GM12873 (cell line): ENCODE results near the gene RBM44.

Experiments
- CTCF ChIP-seq: IDR thresholded peaks from 2 replicates; pipeline ENCODE4 v1.5.1; 2012; ENCODE audit warnings: low read depth, mild to moderate bottlenecking, moderate library complexity, low read length, control low read depth; ENCODE audit not compliant: insufficient read depth; ENCODE audit errors: missing control alignments

RBM44 gene

DNA sequence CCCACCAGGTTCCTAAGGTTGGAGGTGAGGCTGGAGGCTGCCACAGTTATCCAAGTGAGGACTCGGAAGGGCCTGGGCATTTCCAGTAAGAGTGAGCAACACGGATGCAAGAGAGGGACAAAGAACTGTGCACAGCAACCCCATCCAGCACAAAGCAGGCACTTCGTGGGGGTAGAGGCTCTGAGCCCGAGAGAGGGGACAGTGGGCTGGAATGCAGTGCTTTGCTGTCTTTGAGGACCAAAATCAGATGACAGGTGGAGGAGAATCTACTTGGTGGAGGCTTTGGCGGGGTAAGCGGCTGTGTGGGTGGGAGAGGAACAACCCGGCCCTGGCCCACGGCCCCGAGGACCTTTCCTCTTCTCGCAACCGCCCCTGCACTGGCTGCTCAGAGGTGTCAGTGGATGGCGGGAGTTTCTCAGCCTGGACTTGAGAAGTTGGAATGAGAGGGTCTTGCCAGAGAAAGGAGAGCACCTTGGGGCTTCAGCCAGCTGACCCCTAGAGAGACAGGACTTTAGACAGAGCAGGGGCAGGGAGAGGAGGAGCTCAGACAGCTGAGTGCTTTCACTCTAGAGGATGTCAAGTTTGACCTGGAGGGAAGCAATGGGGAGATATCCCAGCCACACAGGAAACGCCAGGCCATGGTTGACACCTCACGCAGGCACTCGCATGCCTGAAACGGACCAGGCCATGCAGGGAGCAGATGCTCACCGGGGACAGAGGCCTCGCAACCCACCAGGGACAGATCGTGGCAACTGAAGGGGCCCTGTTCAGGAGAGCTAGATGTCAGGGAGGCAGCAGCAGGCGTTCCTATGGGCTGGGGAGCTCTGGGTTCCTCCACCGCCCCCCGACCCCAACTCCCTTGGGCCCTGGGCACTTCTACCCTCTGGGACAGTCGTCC, 72.4 kb downstream of the RBM44 start:
- no peak for TF ChIP-seq CTCF

DNA sequence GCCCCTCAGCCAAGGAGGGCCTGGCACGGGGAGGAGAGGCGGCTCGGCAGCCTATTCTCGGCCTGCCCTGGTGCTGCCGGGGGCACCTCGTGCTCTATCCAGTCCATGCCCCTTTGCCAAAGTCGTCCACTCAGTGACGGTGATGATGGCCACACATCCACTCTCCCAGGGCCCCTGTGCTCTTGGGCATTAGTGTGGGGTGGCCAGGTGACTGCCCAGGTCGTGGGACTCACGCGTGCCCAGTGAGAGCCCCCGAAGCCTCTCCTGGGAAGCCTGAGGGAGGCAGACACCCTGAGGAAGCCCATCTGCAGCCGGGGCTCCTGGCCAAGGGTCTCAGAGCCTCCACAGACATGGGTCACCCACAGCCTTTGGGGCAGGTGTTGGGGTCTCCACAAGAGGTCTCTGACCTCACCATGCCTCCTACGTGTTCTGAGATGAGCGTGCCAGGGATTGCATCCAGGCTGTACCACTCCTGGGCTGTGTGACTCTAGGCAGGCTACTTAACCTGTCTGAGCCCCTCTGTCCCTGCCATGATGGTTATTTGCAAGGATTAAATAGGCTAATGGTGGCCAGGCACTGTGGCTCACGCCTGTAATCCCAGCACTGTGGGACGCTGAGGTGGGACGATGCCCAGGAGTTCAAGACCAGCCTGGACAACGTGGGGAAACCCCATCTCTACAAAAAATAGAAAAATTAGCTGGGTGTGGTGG, 73.8 kb downstream of the RBM44 start:
- no peak for TF ChIP-seq CTCF

GRCh38 chr2:237873421-237873831, 74.8 kb downstream of the RBM44 start:
- no peak for TF ChIP-seq CTCF

- TF ChIP-seq CTCF, result no peak
These were observed 75.4 kb downstream of the RBM44 start for GRCh38 chr2:237873897-237874551.

DNA sequence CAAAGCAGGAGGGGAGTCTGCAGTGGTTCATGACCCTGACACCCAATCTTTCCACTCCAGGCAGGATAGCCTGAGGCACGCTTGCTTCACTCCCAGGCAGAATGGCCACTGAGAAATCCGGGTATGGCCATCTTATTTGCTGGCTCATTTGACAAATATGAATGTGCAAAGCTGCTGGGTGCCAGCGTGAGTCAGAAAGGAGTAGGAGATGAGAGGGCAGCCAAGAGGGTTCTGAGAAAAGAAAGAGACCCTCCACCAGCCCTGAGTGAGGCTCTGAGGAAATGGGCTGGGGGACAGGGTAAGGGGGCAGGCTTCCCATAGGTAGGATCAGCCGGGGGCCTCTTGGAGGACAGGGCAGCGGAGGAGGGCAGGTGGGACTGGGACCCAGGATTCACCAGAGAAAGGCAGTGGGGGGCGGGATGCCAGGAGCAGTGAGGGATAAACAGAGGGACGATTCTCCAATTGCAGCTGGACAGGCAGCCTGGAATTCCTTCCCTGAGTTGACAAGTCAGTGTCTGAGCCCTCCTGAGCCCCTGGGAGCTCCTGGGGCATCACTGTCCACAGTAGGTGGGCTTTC, 76.1 kb downstream of the RBM44 start:
- TF ChIP-seq CTCF, result no peak

DNA sequence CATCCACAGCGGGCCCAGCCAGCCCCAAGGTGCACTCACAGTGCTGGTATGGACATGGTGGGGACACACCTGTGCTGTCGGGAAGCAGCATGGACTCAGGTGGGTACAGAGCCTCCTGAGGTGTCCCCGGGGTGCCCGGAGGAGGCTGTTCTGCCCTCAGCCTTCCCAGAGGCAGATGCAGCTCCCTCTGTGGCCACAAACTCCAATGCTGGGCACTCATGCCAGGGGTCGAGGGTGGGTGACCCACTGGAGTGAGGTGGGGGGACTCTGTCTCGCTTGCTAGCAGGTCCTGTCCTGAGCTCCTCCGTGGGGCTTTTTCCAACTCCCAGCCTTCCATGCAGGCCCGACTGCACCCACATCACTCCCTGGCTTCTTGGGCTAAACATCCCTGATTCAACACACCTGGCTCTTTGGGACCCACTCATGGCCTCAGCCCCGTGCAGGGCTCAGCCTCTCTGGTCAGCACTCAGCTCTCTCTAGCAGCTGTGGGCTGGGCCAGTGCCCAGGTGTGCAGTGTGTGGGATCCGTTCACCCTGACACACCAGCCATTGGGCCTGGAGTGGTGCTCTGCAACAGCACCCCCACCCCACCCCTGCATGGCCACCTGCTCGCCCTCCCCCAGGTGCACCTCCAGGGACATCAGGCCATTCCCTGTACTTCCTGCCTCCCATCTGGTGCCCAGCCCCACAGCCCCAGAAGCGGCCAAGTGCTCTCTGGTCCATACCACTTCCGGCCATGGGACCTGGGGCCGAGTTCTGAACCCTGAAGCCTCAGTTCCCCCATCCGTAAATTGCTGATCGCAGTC, 76.9 kb downstream of the RBM44 start:
- TF ChIP-seq CTCF, result no peak
